T-cell (primary cell): ENCODE measurements around the gene HYDIN. TPM values are rescaled to one million over a fixed set of nuclear protein-coding genes. Genes with fewer than 3 reads are reported as not detected.

ENCODE experiments used
- ATAC-seq, 4 experiments: fragments of 200-7000 bp in 3 of 4; fragments of 150-1000 bp in 1 of 4; cut with Tn5 transposase; replicated peaks in 1 of 4; 1 replicate in 3 of 4; 2 replicates in 1 of 4; pipeline ENCODE4 v1.10.0; 2021; ENCODE audit warnings: moderate library complexity in 3 of 4, mild to moderate bottlenecking in 2 of 4, moderate number of reproducible peaks in 1 of 4
- CTCF ChIA-PET, 2 donors: fragments of 300-600 bp; sonication (Branson Sonifier 250); formaldehyde crosslinking; loops; one replicate each; lab custom pipeline; 2022; ENCODE audit warnings: antibody characterized with exemption in 2 of 2; lab: Charles Lee
- POLR2A ChIA-PET, 2 donors: fragments of 300-600 bp; sonication (Branson Sonifier 250); formaldehyde crosslinking; loops; one replicate each; lab custom pipeline; 2022; ENCODE audit warnings: antibody characterized with exemption in 2 of 2; lab: Charles Lee
- DNase-seq, 35 experiments: peaks; one replicate each; pipeline versions ENCODE4 v3.0.0 to v3.0.0-alpha.2; 2013 to 2023
- H3K27ac ChIP-seq: one replicate; pipeline ENCODE4 v1.5.1; 2013; ENCODE audit warnings: low read length
- H3K27me3 ChIP-seq, 2 experiments: replicated peaks in 1 of 2; 1 replicate in 1 of 2; 2 replicates in 1 of 2; pipeline versions ENCODE4 v1.6.1 to v1.7.0; 2013; ENCODE audit warnings: low read length in 1 of 2, mixed read lengths in 1 of 2; ENCODE audit not compliant: control insufficient read depth in 2 of 2, insufficient read depth in 2 of 2; ENCODE audit errors: extremely low read depth in 1 of 2
- H3K36me3 ChIP-seq, 2 donors: 1 replicate in 1 of 2; 2 replicates in 1 of 2; pipeline versions ENCODE4 v1.6.1 to v1.7.0; 2013; ENCODE audit warnings: low read length in 1 of 2; ENCODE audit not compliant: control insufficient read depth in 2 of 2, insufficient read depth in 1 of 2; ENCODE audit errors: extremely low read depth in 1 of 2
- H3K4me1 ChIP-seq, 2 experiments: 1 replicate in 1 of 2; 2 replicates in 1 of 2; pipeline versions ENCODE4 v1.6.1 to v1.7.0; 2013; ENCODE audit warnings: low read length in 2 of 2, mixed read lengths in 1 of 2; ENCODE audit not compliant: insufficient read depth in 2 of 2, control insufficient read depth in 1 of 2; ENCODE audit errors: extremely low read depth in 1 of 2
- H3K4me3 ChIP-seq, 2 donors: 1 replicate in 1 of 2; 2 replicates in 1 of 2; pipeline versions ENCODE4 v1.5.1 to v1.7.0; 2013; ENCODE audit warnings: mild to moderate bottlenecking in 2 of 2, low read length in 1 of 2, moderate library complexity in 1 of 2; ENCODE audit not compliant: control insufficient read depth in 1 of 2; ENCODE audit errors: extremely low read depth in 1 of 2
- H3K9me3 ChIP-seq: 2 replicates; pipeline ENCODE4 v1.7.0; 2013
- H3K27ac Mint-ChIP-seq, 2 donors: one replicate each; pipeline ENCODE4 v1.8.0; 2020 to 2021; ENCODE audit warnings: mild to moderate bottlenecking in 2 of 2, mixed read lengths in 2 of 2
- H3K27me3 Mint-ChIP-seq, 2 donors: one replicate each; pipeline ENCODE4 v1.8.0; 2021 to 2022; ENCODE audit warnings: mixed read lengths in 2 of 2
- H3K36me3 Mint-ChIP-seq: one replicate; pipeline ENCODE4 v1.8.0; 2021; ENCODE audit warnings: mixed read lengths
- H3K4me1 Mint-ChIP-seq, 3 donors: one replicate each; pipeline ENCODE4 v1.8.0; 2020 to 2022; ENCODE audit warnings: mixed read lengths in 3 of 3, mild to moderate bottlenecking in 1 of 3
- H3K4me3 Mint-ChIP-seq, 3 donors: one replicate each; pipeline ENCODE4 v1.8.0; 2020 to 2022; ENCODE audit warnings: mild to moderate bottlenecking in 3 of 3, mixed read lengths in 3 of 3, moderate library complexity in 3 of 3
- H3K9me3 Mint-ChIP-seq, 3 donors: one replicate each; pipeline ENCODE4 v1.8.0; 2020 to 2022; ENCODE audit warnings: mixed read lengths in 3 of 3
- WGBS: methylation state at CpG from one replicate; pipeline ENCODE4 v1.1.5; 2013; ENCODE audit warnings: missing lambda C conversion rate; ENCODE audit not compliant: insufficient coverage; 5-methylcytosine and 5-hydroxymethylcytosine counted together
- total RNA-seq, 35 experiments: library from RNA in 6 of 35; stranded (reverse) in 6 of 35; fragments of 120-200 nt in 1 of 35; gene quantifications; one replicate each; pipeline versions ENCODE4 v1.2.1 to v1.2.4 and lab custom pipeline; 2013 to 2026

The HYDIN gene
- total RNA-seq, 5 donors from 2014 or later (not counting 1 experiment from before 2014, with no cell fraction given), result 0.41 to 1.2 (median 0.73) TPM; not detected in 2

- no peak overlapping the region for H3K4me3 Mint-ChIP-seq
- H3K4me1 Mint-ChIP-seq, result no peaks in the 10 kb centered on the region
- 98% methylated on average over 8 of the region's 8 CpGs for WGBS
- H3K4me1 ChIP-seq, result no peaks in the 10 kb centered on the region
- ChIA-PET CTCF (interaction anchor here in 1 of 2 donors (2.2 kb wide), 1 partner anchor 12 kb away, joined by 5 read pairs; no protein-coding TSS in a partner anchor), POLR2A (no interaction called here)
- DNase-seq, result no peak
- H3K36me3 Mint-ChIP-seq, result peaks cover 68% of the 10 kb centered on the region
- H3K27ac Mint-ChIP-seq, result no peak overlapping the region
- H3K9me3 ChIP-seq, result no peaks in the 10 kb centered on the region
- no peaks in the 10 kb centered on the region for H3K27me3 Mint-ChIP-seq
- H3K27ac ChIP-seq, result no peak overlapping the region
- H3K4me3 ChIP-seq, result no peak overlapping the region
- H3K9me3 Mint-ChIP-seq, result no peaks in the 10 kb centered on the region
- H3K27me3 ChIP-seq, result no peaks in the 10 kb centered on the region
- H3K36me3 ChIP-seq, result peaks cover 31 to 85% of the 10 kb centered on the region in 2 donors
- no peak for ATAC-seq
Observed at GRCh38 chr16:70778901-70779309, 451.6 kb downstream of the HYDIN start.

- ATAC-seq, result no peak
- H3K9me3 Mint-ChIP-seq, result no peaks in the 10 kb centered on the region
- peaks cover 31 to 76% of the 10 kb centered on the region in 2 donors for H3K36me3 ChIP-seq
- no peaks in the 10 kb centered on the region for H3K27me3 ChIP-seq
- H3K9me3 ChIP-seq, result no peaks in the 10 kb centered on the region
- no peaks in the 10 kb centered on the region for H3K4me1 Mint-ChIP-seq
- no peak overlapping the region for H3K27ac ChIP-seq
- DNase-seq, result no peak
- POLR2A ChIA-PET, result no interaction called here
- H3K27me3 Mint-ChIP-seq, result no peaks in the 10 kb centered on the region
- CTCF ChIA-PET, result no interaction called here
- H3K4me1 ChIP-seq, result no peaks in the 10 kb centered on the region
- H3K4me3 Mint-ChIP-seq, result no peak overlapping the region
- H3K36me3 Mint-ChIP-seq, result peaks cover 63% of the 10 kb centered on the region
- WGBS, result 100% methylated on average over 1 of the region's 8 CpGs
- no peak overlapping the region for H3K4me3 ChIP-seq
- H3K27ac Mint-ChIP-seq, result no peak overlapping the region
Observed at GRCh38 chr16:70777973-70778406, 452.5 kb downstream of the HYDIN start.

- Mint-ChIP-seq H3K4me3 (no peak overlapping the region), H3K27me3 (no peaks in the 10 kb centered on the region), H3K4me1 (no peaks in the 10 kb centered on the region), H3K27ac (no peak overlapping the region), H3K36me3 (peaks cover 63% of the 10 kb centered on the region), H3K9me3 (no peaks in the 10 kb centered on the region)
- Histone ChIP-seq H3K36me3 (peaks cover 28 to 74% of the 10 kb centered on the region in 2 donors), H3K4me1 (no peaks in the 10 kb centered on the region), H3K9me3 (no peaks in the 10 kb centered on the region), H3K4me3 (no peak overlapping the region), H3K27me3 (no peaks in the 10 kb centered on the region), H3K27ac (no peak overlapping the region)
- ATAC-seq (no peak), DNase-seq (no peak)
- POLR2A ChIA-PET, result no interaction called here
- CTCF ChIA-PET, result no interaction called here
- 96% methylated on average over 9 of the region's 9 CpGs for WGBS
Observed at GRCh38 chr16:70777496-70777895, 453.0 kb downstream of the HYDIN start.

DNA sequence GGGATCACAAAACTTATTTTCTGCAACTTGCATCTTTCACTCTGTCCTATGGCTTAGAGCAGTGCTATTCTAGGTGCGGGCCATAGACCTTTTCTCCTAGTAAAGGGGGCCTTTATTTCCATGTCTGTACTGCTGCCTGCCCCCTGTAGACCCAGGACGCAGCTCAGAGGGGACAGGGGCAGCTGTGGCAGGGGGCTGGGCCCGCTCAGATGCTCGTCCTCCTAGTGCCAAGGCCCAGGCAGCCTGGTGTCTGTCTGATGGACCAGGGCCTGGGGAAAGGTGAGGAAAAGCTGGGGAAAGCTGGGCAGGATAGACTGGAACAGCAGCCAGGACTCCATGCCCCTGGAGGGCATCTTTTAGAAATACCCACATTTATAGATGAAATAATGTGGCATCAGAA lies 455.1 kb downstream of the HYDIN start:
- ChIA-PET POLR2A (no interaction called here), CTCF (no interaction called here)
- no peaks in the 10 kb centered on the region for H3K9me3 ChIP-seq
- Mint-ChIP-seq H3K27me3 (no peaks in the 10 kb centered on the region), H3K9me3 (no peaks in the 10 kb centered on the region), H3K4me3 (no peak overlapping the region), H3K36me3 (peaks cover 57% of the 10 kb centered on the region), H3K27ac (no peak overlapping the region), H3K4me1 (no peaks in the 10 kb centered on the region)
- peaks cover 8 to 69% of the 10 kb centered on the region in 2 donors for H3K36me3 ChIP-seq
- no peak overlapping the region for H3K27ac ChIP-seq
- no peak overlapping the region for H3K4me3 ChIP-seq
- H3K4me1 ChIP-seq, result no peaks in the 10 kb centered on the region
- no peaks in the 10 kb centered on the region for H3K27me3 ChIP-seq
- 92% methylated on average over 3 of the region's 4 CpGs for WGBS
- DNase-seq, result no peak
- no peak for ATAC-seq

GRCh38 chr16:70774261-70774660 lies 456.3 kb downstream of the HYDIN start:
- 99% methylated on average over 7 of the region's 13 CpGs for WGBS
- H3K36me3 ChIP-seq, result peaks cover 7 to 66% of the 10 kb centered on the region in 2 donors

DNA sequence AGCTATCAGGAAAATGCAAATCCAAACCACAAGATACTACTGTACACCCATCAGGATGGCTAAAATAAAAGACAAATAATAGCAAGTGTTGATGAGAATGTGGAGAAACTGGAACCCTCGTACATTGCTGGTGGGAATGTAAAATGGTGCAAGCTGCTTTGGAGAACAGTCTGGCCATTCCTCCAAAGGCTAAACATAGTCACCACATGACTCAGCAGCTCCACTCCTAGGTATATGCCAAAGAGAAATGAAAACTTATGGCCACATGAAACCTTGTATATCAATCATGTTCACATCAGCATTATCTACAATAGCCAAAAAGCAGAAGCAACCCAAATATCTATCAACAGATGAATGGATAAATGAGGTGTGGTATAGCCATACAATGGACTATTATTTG lies 458.0 kb downstream of the HYDIN start:
- CTCF ChIA-PET, result interaction anchor here in 1 of 2 donors (0.7 kb wide), 1 partner anchor 104 kb away, joined by 3 read pairs; no protein-coding TSS in a partner anchor
- Mint-ChIP-seq H3K4me3 (no peak overlapping the region), H3K36me3 (peaks cover 44% of the 10 kb centered on the region), H3K9me3 (no peaks in the 10 kb centered on the region), H3K4me1 (no peaks in the 10 kb centered on the region), H3K27me3 (no peaks in the 10 kb centered on the region), H3K27ac (no peak overlapping the region)
- WGBS, result no CpG with 5 or more reads among the region's 1 CpG
- Histone ChIP-seq H3K4me1 (no peaks in the 10 kb centered on the region), H3K27ac (no peak overlapping the region), H3K4me3 (no peak overlapping the region), H3K9me3 (no peaks in the 10 kb centered on the region), H3K36me3 (peaks cover under 1 to 59% of the 10 kb centered on the region in 2 donors), H3K27me3 (no peaks in the 10 kb centered on the region)
- POLR2A ChIA-PET, result no interaction called here
- DNase-seq, result no peak
- ATAC-seq, result no peak

More at GRCh38 chr16:70774261-70774660, 456.3 kb downstream of the HYDIN start:
- ATAC-seq (no peak), DNase-seq (no peak)
- ChIA-PET CTCF (no interaction called here), POLR2A (no interaction called here)
- Histone ChIP-seq H3K9me3 (no peaks in the 10 kb centered on the region), H3K4me1 (no peaks in the 10 kb centered on the region), H3K27ac (no peak overlapping the region), H3K4me3 (no peak overlapping the region), H3K27me3 (no peaks in the 10 kb centered on the region)
- H3K27ac Mint-ChIP-seq, result no peak overlapping the region
- H3K4me3 Mint-ChIP-seq, result no peak overlapping the region
- H3K9me3 Mint-ChIP-seq, result no peaks in the 10 kb centered on the region
- H3K36me3 Mint-ChIP-seq, result peaks cover 56% of the 10 kb centered on the region
- no peaks in the 10 kb centered on the region for H3K27me3 Mint-ChIP-seq
- no peaks in the 10 kb centered on the region for H3K4me1 Mint-ChIP-seq
